H1 (cell line): ENCODE results near the gene CRADD. TPM values are rescaled to one million over a fixed set of nuclear protein-coding genes. Genes with fewer than 3 reads are reported as not detected.

Source experiments
- CTCF ChIA-PET: fragments of 300-600 bp; sonication (Branson Sonifier 250); formaldehyde crosslinking; loops from one replicate; lab custom pipeline; 2021; ENCODE audit not compliant: partially characterized antibody; lab: Charles Lee
- POLR2A ChIA-PET: fragments of 300-600 bp; sonication (Branson Sonifier 250); formaldehyde crosslinking; loops from one replicate; lab custom pipeline; 2021; ENCODE audit warnings: inconsistent platforms; ENCODE audit not compliant: partially characterized antibody; lab: Charles Lee
- DNase-seq, 2 experiments: peaks; one replicate each; pipeline versions ENCODE4 v3.0.0 to v3.0.0-alpha.2; 2010 to 2022; ENCODE audit warnings: low spot score in 2 of 2, low read depth in 1 of 2, mixed read lengths in 1 of 2
- FAIRE-seq: peaks from 2 replicates; lab custom pipeline; 2011; peaks lifted over from hg19 to GRCh38; lab: Jason Lieb, UNC
- H2AFZ ChIP-seq: 2 replicates; pipeline ENCODE4 v1.8.1; 2012; ENCODE audit warnings: low read length, inconsistent platforms
- H2AK5ac ChIP-seq: 2 replicates; pipeline ENCODE4 v1.6.1; 2013; ENCODE audit warnings: low read depth, low read length
- H2BK120ac ChIP-seq: replicated peaks from 2 replicates; pipeline ENCODE3; 2013; ENCODE audit warnings: low read depth, low read length, inconsistent platforms
- H2BK12ac ChIP-seq: 2 replicates; pipeline ENCODE4 v1.6.1; 2013; ENCODE audit warnings: low read depth, low read length
- H2BK15ac ChIP-seq: 2 replicates; pipeline ENCODE4 v1.6.1; 2013; ENCODE audit warnings: low read length
- H2BK20ac ChIP-seq: 2 replicates; pipeline ENCODE4 v1.6.1; 2013; ENCODE audit warnings: low read length
- H2BK5ac ChIP-seq: 2 replicates; pipeline ENCODE4 v1.6.1; 2013; ENCODE audit warnings: low read depth, low read length
- H3K14ac ChIP-seq: 2 replicates; pipeline ENCODE4 v1.6.1; 2013; ENCODE audit warnings: inconsistent platforms; ENCODE audit not compliant: insufficient read length
- H3K18ac ChIP-seq: 2 replicates; pipeline ENCODE4 v1.6.1; 2013; ENCODE audit warnings: low read length; ENCODE audit errors: extremely low read depth
- H3K23ac ChIP-seq: 2 replicates; pipeline ENCODE4 v1.6.1; 2013; ENCODE audit warnings: inconsistent platforms; ENCODE audit not compliant: insufficient read length
- H3K23me2 ChIP-seq: 2 replicates; pipeline ENCODE4 v1.6.1; 2013; ENCODE audit warnings: low read depth, low read length
- H3K27ac ChIP-seq: 2 replicates; pipeline ENCODE4 v1.6.1; 2011; ENCODE audit warnings: low read depth, low read length, inconsistent platforms
- H3K27me3 ChIP-seq, 4 experiments: replicated peaks in 1 of 4; 1 replicate in 1 of 4; 2 replicates in 3 of 4; pipeline versions ENCODE4 v1.6.1 to v1.8.1; 2011 to 2013; ENCODE audit warnings: low read length in 3 of 4, mild to moderate bottlenecking in 3 of 4, inconsistent platforms in 2 of 4, mixed read lengths in 2 of 4, moderate library complexity in 1 of 4; ENCODE audit not compliant: control insufficient read depth in 3 of 4, insufficient read depth in 3 of 4; ENCODE audit errors: extremely low read depth in 1 of 4
- H3K36me3 ChIP-seq, 4 experiments: 2 replicates each; pipeline versions ENCODE4 v1.6.1 to v1.8.1; 2011 to 2013; ENCODE audit warnings: mild to moderate bottlenecking in 4 of 4, low read length in 3 of 4, moderate library complexity in 2 of 4, control low read depth in 1 of 4, inconsistent platforms in 1 of 4; ENCODE audit not compliant: insufficient read depth in 4 of 4, control insufficient read depth in 2 of 4
- H3K4ac ChIP-seq: replicated peaks from 2 replicates; pipeline ENCODE3; 2013; ENCODE audit warnings: low read length, low read depth, mixed read lengths, inconsistent platforms; ENCODE audit not compliant: insufficient read length
- H3K4me1 ChIP-seq, 4 experiments: replicated peaks in 1 of 4; 1 replicate in 1 of 4; 2 replicates in 3 of 4; pipeline versions ENCODE4 v1.6.1 to v1.8.1; 2011 to 2013; ENCODE audit warnings: low read length in 3 of 4, inconsistent platforms in 2 of 4, mixed read lengths in 1 of 4; ENCODE audit not compliant: insufficient read depth in 4 of 4, control insufficient read depth in 3 of 4
- H3K4me2 ChIP-seq, 2 experiments: 2 replicates each; pipeline versions ENCODE4 v1.6.1 to v1.8.1; 2011 to 2013; ENCODE audit warnings: low read depth in 2 of 2, low read length in 2 of 2, control low read depth in 1 of 2, inconsistent platforms in 1 of 2, mild to moderate bottlenecking in 1 of 2; ENCODE audit not compliant: insufficient read depth in 1 of 2
- H3K4me3 ChIP-seq, 4 experiments: fragments of 200-600, 300-600 bp in 1 of 4; sonication (generic), shearing (Covaris generic), sonication (Bioruptor Twin) in 1 of 4; 2 replicates each; pipeline versions ENCODE4 v1.5.1 to v1.8.1; 2011 to 2016; ENCODE audit warnings: low read length in 4 of 4, low read depth in 3 of 4, control low read depth in 2 of 4, inconsistent platforms in 2 of 4, mild to moderate bottlenecking in 2 of 4, mixed read lengths in 1 of 4, moderate library complexity in 1 of 4; ENCODE audit not compliant: insufficient read depth in 2 of 4; ENCODE audit errors: extremely low read depth in 1 of 4
- H3K56ac ChIP-seq: replicated peaks from 2 replicates; pipeline ENCODE3; 2013; ENCODE audit warnings: low read depth, mild to moderate bottlenecking, mixed read lengths, low read length, inconsistent platforms; ENCODE audit not compliant: insufficient read length
- H3K79me1 ChIP-seq: 2 replicates; pipeline ENCODE4 v1.6.1; 2013; ENCODE audit warnings: low read depth, low read length, control low read depth
- H3K79me2 ChIP-seq, 2 experiments: 2 replicates each; pipeline versions ENCODE4 v1.6.1 to v1.8.1; 2012 to 2013; ENCODE audit warnings: low read length in 2 of 2, mild to moderate bottlenecking in 2 of 2, inconsistent platforms in 1 of 2; ENCODE audit not compliant: insufficient read depth in 2 of 2, control insufficient read depth in 1 of 2
- H3K9ac ChIP-seq, 4 experiments: replicated peaks in 1 of 4; 1 replicate in 1 of 4; 2 replicates in 3 of 4; pipeline versions ENCODE4 v1.6.1 to v1.8.1; 2011 to 2013; ENCODE audit warnings: low read depth in 3 of 4, low read length in 3 of 4, control low read depth in 2 of 4, mild to moderate bottlenecking in 2 of 4, moderate library complexity in 2 of 4, inconsistent platforms in 1 of 4; ENCODE audit errors: extremely low read depth in 1 of 4
- H3K9me3 ChIP-seq, 2 experiments: 2 replicates each; pipeline versions ENCODE4 v1.6.1 to v1.8.1; 2012 to 2013; ENCODE audit warnings: mild to moderate bottlenecking in 2 of 2, moderate library complexity in 2 of 2, control low read depth in 1 of 2, inconsistent platforms in 1 of 2, low read depth in 1 of 2, low read length in 1 of 2, mixed read lengths in 1 of 2; ENCODE audit not compliant: insufficient read depth in 2 of 2
- H4K20me1 ChIP-seq, 2 experiments: replicated peaks in 1 of 2; 2 replicates each; pipeline versions ENCODE3 to v1.8.1; 2011 to 2013; ENCODE audit warnings: inconsistent platforms in 2 of 2, low read length in 2 of 2, mild to moderate bottlenecking in 1 of 2; ENCODE audit not compliant: insufficient read depth in 2 of 2, control insufficient read depth in 1 of 2
- H4K5ac ChIP-seq: 2 replicates; pipeline ENCODE4 v1.6.1; 2013; ENCODE audit warnings: low read length, low read depth, mixed read lengths, inconsistent platforms; ENCODE audit not compliant: insufficient read length
- H4K8ac ChIP-seq: 2 replicates; pipeline ENCODE4 v1.8.0; 2013; ENCODE audit warnings: mild to moderate bottlenecking, moderate library complexity, low read length, inconsistent platforms; ENCODE audit not compliant: insufficient read depth; ENCODE audit errors: extremely low read depth
- H4K91ac ChIP-seq: replicated peaks from 2 replicates; pipeline ENCODE3; 2013; ENCODE audit warnings: low read length, mixed read lengths, inconsistent platforms; ENCODE audit not compliant: insufficient read length
- RFX5 ChIP-seq: IDR thresholded peaks from 2 replicates; pipeline ENCODE4 v1.6.1; 2011; ENCODE audit warnings: low read depth, low read length, improper control_type of control experiment, borderline replicate concordance
- SP4 ChIP-seq: IDR thresholded peaks from 2 replicates; pipeline ENCODE4 v1.6.1; 2012; ENCODE audit warnings: low read length, inconsistent platforms
- WGBS, 2 experiments: shearing (Covaris generic) in 1 of 2; methylation state at CpG; one replicate each; pipeline versions ENCODE4 v1.1.6 to v1.1.7; 2013 to 2015; ENCODE audit warnings: low lambda C conversion rate in 2 of 2, mixed read lengths in 2 of 2, inconsistent platforms in 1 of 2, low coverage in 1 of 2, missing lambda C conversion rate in 1 of 2; ENCODE audit not compliant: insufficient replicate concordance in 2 of 2, insufficient coverage in 1 of 2, insufficient read length in 1 of 2; ENCODE audit errors: extremely low coverage in 1 of 2, missing lambda C conversion rate in 1 of 2; 5-methylcytosine and 5-hydroxymethylcytosine counted together
- polyA plus RNA-seq, 7 experiments: library from polyadenylated mRNA; depleted of rRNA in 3 of 7; stranded (reverse) in 5 of 7; unstranded in 2 of 7; fragments of >200 nt in 5 of 7; fragments of 200-250 nt in 2 of 7; gene quantifications; 1 replicate in 5 of 7; 2 replicates in 1 of 7; 4 replicates in 1 of 7; pipeline versions ENCODE4 v1.2.1 to v1.2.3, GENCODE V29; 2011 to 2013; ENCODE audit warnings: missing spikeins in 2 of 7, mixed read lengths in 2 of 7
- total RNA-seq: library from RNA; stranded (reverse); fragmentation: NEBNext Ultra II Directional; extraction: Animal tissue kit (Norgen Biotek cat#: 25700); gene quantifications from 2 replicates; pipeline ENCODE4 v1.2.1, GENCODE V29; 2021

Gene CRADD
- total and polyA plus RNA-seq, 2 of the 8 experiments (the other 6 are each of a cell fraction or from before 2014, with no cell fraction given): 8.1 to 15.4 TPM

DNA sequence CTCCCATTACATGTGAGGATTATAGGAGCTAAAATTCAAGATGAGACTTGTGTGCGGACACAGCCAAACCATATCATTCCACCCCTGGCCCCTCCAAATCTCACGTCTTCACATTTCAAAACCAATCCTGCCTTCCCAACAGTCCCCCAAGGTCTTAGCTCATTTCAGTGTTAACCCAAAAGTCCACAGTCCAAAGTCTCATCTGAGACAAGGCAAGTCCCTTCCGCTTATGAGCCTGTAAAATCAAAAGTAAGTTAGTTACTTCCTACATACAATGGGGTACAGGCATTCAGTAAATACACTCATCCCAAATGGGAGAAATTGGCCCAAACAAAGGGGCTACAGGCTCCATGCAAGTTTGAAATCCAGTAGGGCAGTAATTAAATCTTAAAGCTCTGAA is 76.1 kb downstream of the CRADD start:
- FAIRE-seq (no peak), DNase-seq (no peak)
- Histone ChIP-seq H3K9ac (no peak overlapping the region), H4K8ac (no peak overlapping the region), H3K9me3 (peaks cover 13 to 17% of the 10 kb centered on the region in 2 experiments), H3K4ac (no peak overlapping the region), H2BK12ac (no peak overlapping the region), H3K14ac (no peak overlapping the region), H2BK15ac (no peak overlapping the region), H3K18ac (no peak overlapping the region), H3K56ac (no peak overlapping the region), H2AK5ac (no peak overlapping the region), H2BK120ac (no peak overlapping the region), H2BK5ac (no peak overlapping the region), H3K79me2 (no peaks in the 10 kb centered on the region), H3K27me3 (no peaks in the 10 kb centered on the region), H2BK20ac (no peak overlapping the region), H3K36me3 (peaks cover 0 to 6% (median 2%) of the 10 kb centered on the region in 4 experiments; a peak in 3 of 8 replicates), H3K79me1 (no peaks in the 10 kb centered on the region), H3K4me2 (no peak overlapping the region), H4K91ac (no peak overlapping the region), H3K4me1 (no peaks in the 10 kb centered on the region), H4K5ac (no peak overlapping the region), H2AFZ (no peak overlapping the region), H4K20me1 (no peaks in the 10 kb centered on the region), H3K23ac (no peak overlapping the region), H3K4me3 (no peak overlapping the region), H3K23me2 (no peaks in the 10 kb centered on the region), H3K27ac (no peak overlapping the region)
- no peak for TF ChIP-seq RFX5
- no peak for TF ChIP-seq SP4
- ChIA-PET POLR2A (interaction anchor here (1.4 to 2.5 kb wide), 2 partner anchors 9 to 11 kb away, joined by 3 to 5 read pairs; no protein-coding TSS in a partner anchor), CTCF (interaction anchor here (0.6 to 2.4 kb wide), 7 partner anchors 8 to 241 kb away, joined by 3 to 10 read pairs (median 3); no protein-coding TSS in a partner anchor)
- WGBS, 2 experiments: 91% methylated on average over 3 of the region's 3 CpGs; no CpG with 5 or more reads in 1 of the 2 experiments
